ENCODE data around the gene XRCC2. TPM values are rescaled to one million over a fixed set of nuclear protein-coding genes. Genes with fewer than 3 reads are reported as not detected.

XRCC2 gene
- total and polyA plus RNA-seq, 2 of the 4 experiments (the other 2 are of a cell fraction), result 2.2 to 3.6 TPM

GRCh38 chr7:152672626-152673025 lies 3.3 kb downstream of the XRCC2 start:
- no peak for ATAC-seq (ENCODE audit: low read depth)
- H4K91ac ChIP-seq (ENCODE audit: insufficient read depth, low read depth, low read length), result no peak overlapping the region
- DNase-seq, result no peak
- no TSS peak for BruUV-seq (replicated peaks)
- H3K36me3 ChIP-seq (ENCODE audit: control insufficient read depth, insufficient read depth, low read length), result 0 out of 2 replicates have a peak, but pooled peaks cover 1% of the 10 kb centered on the region
- no peak overlapping the region for H2BK20ac ChIP-seq (ENCODE audit: low read depth, low read length)
- H3K9me1 ChIP-seq (ENCODE audit: insufficient read depth, low read length), result no peaks in the 10 kb centered on the region
- peaks cover 10 to 16% of the 10 kb centered on the region in 2 experiments; a peak in 3 of 4 replicates for H3K79me1 ChIP-seq (ENCODE audit: low read depth in 1 of 2, low read length in 2 of 2)
- no peaks in the 10 kb centered on the region for H4K20me1 ChIP-seq (ENCODE audit: insufficient read depth, low read length)
- ChIA-PET CTCF (no interaction called here), POLR2A (ENCODE audit: unreplicated experiment) (no interaction called here)
- H3K9ac ChIP-seq (ENCODE audit: low read depth, low read length), result no peak overlapping the region
- no peak overlapping the region for H2BK15ac ChIP-seq (ENCODE audit: low read depth, low read length)
- no peak overlapping the region for H3K27ac ChIP-seq (ENCODE audit: insufficient read depth, low read length)
- H3K4ac ChIP-seq (ENCODE audit: low read depth, low read length), result no peak overlapping the region
- WGBS, 2 experiments (ENCODE audit: extremely low coverage in 2 of 2, insufficient read length in 1 of 2), result no CpG with 5 or more reads among the region's 1 CpG
- no peaks in the 10 kb centered on the region for H3K9me3 ChIP-seq (ENCODE audit: control insufficient read depth, insufficient read depth, low read length)
- no peak overlapping the region for H3K4me3 ChIP-seq (ENCODE audit: insufficient read depth, low read depth, low read length)
- no peak overlapping the region for H2BK5ac ChIP-seq (ENCODE audit: low read depth, low read length, poor library complexity, severe bottlenecking)
- no peaks in the 10 kb centered on the region for H3K27me3 ChIP-seq (ENCODE audit: control insufficient read depth, insufficient read depth, low read length)
- H3K4me1 ChIP-seq (ENCODE audit: control insufficient read depth, insufficient read depth, low read length), result no peaks in the 10 kb centered on the region
- H4K5ac ChIP-seq (ENCODE audit: low read depth, low read length), result no peak overlapping the region
- dilution Hi-C loops (cut with HindIII; ENCODE audit: low sequenced_read_pairs, unreplicated experiment), result no loop called here
- no peak overlapping the region for H2AK5ac ChIP-seq (ENCODE audit: low read depth, low read length)
- H2BK120ac ChIP-seq (ENCODE audit: low read depth, low read length), result no peak overlapping the region
- no peak overlapping the region for H3K4me2 ChIP-seq (ENCODE audit: low read depth, low read length)
- TF ChIP-seq NFE2L2 (IDR thresholded peaks at IDR 0.05; ENCODE audit: low read depth, low read length) (no peak), MAFK (IDR thresholded peaks at IDR 0.05; ENCODE audit: low read depth, low read length) (no peak), RCOR1 (IDR thresholded peaks at IDR 0.05; ENCODE audit: insufficient replicate concordance, low read length) (no peak)
- intact Hi-C loops (cut with micrococcal nuclease), result loop anchor here (10.0 kb wide), 1 partner anchor 238 kb away; the partner anchor contains the start of gene KMT2C
- in situ Hi-C loops (cut with MboI; ENCODE audit: low sequenced_read_pairs), result loop anchor here (10.0 kb wide), 1 partner anchor 338 kb away; no protein-coding TSS in a partner anchor
- H3K56ac ChIP-seq (ENCODE audit: extremely low read depth, insufficient read depth, low read length), result no peak overlapping the region
- no peak overlapping the region for H3K18ac ChIP-seq (ENCODE audit: low read depth, low read length)
- H2AFZ ChIP-seq (replicated peaks; ENCODE audit: low read length, poor library complexity), result no peak overlapping the region
- no peak overlapping the region for H4K8ac ChIP-seq (ENCODE audit: low read depth in 2 of 2, low read length in 2 of 2)
- no peak overlapping the region for H3K14ac ChIP-seq (replicated peaks; ENCODE audit: low read depth, low read length)
- no peak overlapping the region for H2AK9ac ChIP-seq (replicated peaks; ENCODE audit: low read depth, low read length, poor library complexity)
- no peak overlapping the region for H3K23ac ChIP-seq (ENCODE audit: low read depth, low read length)

Data from IMR-90 (cell line).